GM12878 (cell line): Measurements from ENCODE around the gene ITPRIPL2. TPM values are rescaled to one million over a fixed set of nuclear protein-coding genes. Genes with fewer than 3 reads are reported as not detected.

Experiments used
- ATAC-seq: fragments of 200-7000 bp; cut with Tn5 transposase; 3 replicates; pipeline ENCODE4 v1.9.1; 2020; ENCODE audit warnings: mild to moderate bottlenecking, moderate library complexity
- BruUV-seq: library from RNA; stranded (reverse); fragments of 400-500 nt; replicated peaks from 2 replicates; lab custom pipeline; 2021; lab: Mats Ljungman, UMichigan
- CTCF ChIA-PET: fragments of 300-600 bp; sonication (Branson Sonifier 250); formaldehyde crosslinking; extraction: SDS; loops from one replicate; lab custom pipeline; 2021; ENCODE audit warnings: inconsistent platforms; lab: Yijun Ruan, JAX
- POLR2A ChIA-PET: fragments of 350-600 bp; formaldehyde crosslinking; extraction: SDS; loops from one replicate; lab custom pipeline; 2021; ENCODE audit warnings: inconsistent platforms; lab: Charles Lee
- RAD21 ChIA-PET: fragments of 300-600 bp; sonication (Branson Sonifier 250); formaldehyde crosslinking; loops from one replicate; lab custom pipeline; 2023; ENCODE audit warnings: antibody characterized with exemption; ENCODE audit not compliant: unreplicated experiment; lab: Charles Lee
- SMC1A ChIA-PET: fragments of 300-600 bp; sonication (Branson Sonifier 250); formaldehyde crosslinking; loops from one replicate; lab custom pipeline; 2023; ENCODE audit not compliant: unreplicated experiment, uncharacterized antibody; lab: Charles Lee
- DNase-seq: peaks from one replicate; pipeline ENCODE4 v3.0.0-alpha.2; 2011; ENCODE audit warnings: low read depth, low spot score
- FAIRE-seq: peaks from 3 replicates; lab custom pipeline; 2011; peaks lifted over from hg19 to GRCh38; lab: Jason Lieb, UNC
- H2AFZ ChIP-seq: 2 replicates; pipeline ENCODE4 v1.6.0; 2011; ENCODE audit warnings: low read depth, low read length, control low read depth; ENCODE audit not compliant: control insufficient read depth
- H3K27ac ChIP-seq: 2 replicates; pipeline ENCODE4 v1.5.1; 2011; ENCODE audit warnings: control low read depth; ENCODE audit not compliant: control insufficient read depth, insufficient read depth
- H3K27me3 ChIP-seq, 2 experiments: replicated peaks in 1 of 2; 2 replicates each; pipeline versions ENCODE4 v1.6.0 to v1.6.1; 2011; ENCODE audit warnings: low read length in 1 of 2; ENCODE audit not compliant: control insufficient read depth in 2 of 2, insufficient read depth in 2 of 2
- H3K36me3 ChIP-seq, 2 experiments: 2 replicates each; pipeline ENCODE4 v1.5.1; 2011; ENCODE audit warnings: low read length in 1 of 2; ENCODE audit not compliant: control insufficient read depth in 2 of 2, insufficient read depth in 2 of 2
- H3K4me1 ChIP-seq: 2 replicates; pipeline ENCODE4 v1.6.1; 2011; ENCODE audit warnings: mild to moderate bottlenecking, low read length, moderate library complexity, mixed read lengths; ENCODE audit not compliant: control insufficient read depth, insufficient read depth
- H3K4me2 ChIP-seq: 2 replicates; pipeline ENCODE4 v1.6.0; 2011; ENCODE audit warnings: control low read depth; ENCODE audit not compliant: control insufficient read depth, insufficient read depth
- H3K4me3 ChIP-seq: fragments of 200-600 bp; sonication (generic); 2 replicates; pipeline ENCODE4 v1.5.1; 2016
- H3K79me2 ChIP-seq: 2 replicates; pipeline ENCODE4 v1.6.0; 2011; ENCODE audit warnings: low read length; ENCODE audit not compliant: control insufficient read depth, insufficient read depth
- H3K9ac ChIP-seq: 2 replicates; pipeline ENCODE4 v1.8.0; 2011; ENCODE audit warnings: low read length, control low read depth, mixed read lengths; ENCODE audit not compliant: control insufficient read depth, insufficient read depth
- H3K9me3 ChIP-seq: replicated peaks from 3 replicates; pipeline ENCODE4 v1.5.1; 2011; ENCODE audit warnings: mild to moderate bottlenecking, low read length; ENCODE audit not compliant: control insufficient read depth, insufficient read depth
- H4K20me1 ChIP-seq: 2 replicates; pipeline ENCODE4 v1.6.0; 2011; ENCODE audit not compliant: control insufficient read depth, insufficient read depth
- BCL11A ChIP-seq: IDR thresholded peaks from 2 replicates; pipeline ENCODE4 v1.6.1; 2011; ENCODE audit warnings: low read depth, low read length
- EED ChIP-seq: sonication (generic); IDR thresholded peaks from 2 replicates; pipeline ENCODE4 v1.6.1; 2016; ENCODE audit warnings: antibody characterized with exemption, low read depth
- EP300 ChIP-seq, 2 experiments: fragments of 150-350 bp in 1 of 2; IDR thresholded peaks; 2 replicates each; pipeline ENCODE4 v1.6.1; 2011 to 2012; ENCODE audit warnings: low read depth in 2 of 2, low read length in 2 of 2, borderline replicate concordance in 1 of 2, improper control_type of control experiment in 1 of 2, inconsistent platforms in 1 of 2; ENCODE audit not compliant: control insufficient read depth in 1 of 2
- FOXM1 ChIP-seq: IDR thresholded peaks from 2 replicates; pipeline ENCODE4 v1.6.1; 2012; ENCODE audit warnings: low read depth, mild to moderate bottlenecking, inconsistent platforms, low read length, moderate library complexity
- MYB ChIP-seq: fragments of 150-350 bp; IDR thresholded peaks from 2 replicates; pipeline ENCODE4 v1.6.1; 2014; ENCODE audit warnings: mild to moderate bottlenecking, low read depth, low read length, borderline replicate concordance
- RBBP5 ChIP-seq: fragments of 200-600 bp; sonication (generic); conservative IDR thresholded peaks from 2 replicates; pipeline ENCODE4 v1.6.1; 2016
- RUNX3 ChIP-seq: IDR thresholded peaks from 2 replicates; pipeline ENCODE4 v1.6.1; 2012; ENCODE audit warnings: low read length, inconsistent platforms
- SKIL ChIP-seq: fragments of 450-650 bp; IDR thresholded peaks from 2 replicates; pipeline ENCODE4 v1.6.1; 2017; ENCODE audit warnings: mild to moderate bottlenecking, low read depth, inconsistent platforms; ENCODE audit not compliant: poor library complexity, severe bottlenecking
- SP1 ChIP-seq: IDR thresholded peaks from one replicate; pipeline ENCODE4 v1.6.1; 2011; ENCODE audit warnings: low read depth, low read length
- TCF3 ChIP-seq: IDR thresholded peaks from 2 replicates; pipeline ENCODE4 v1.6.1; 2012; ENCODE audit warnings: low read depth, mild to moderate bottlenecking, low read length, borderline replicate concordance; ENCODE audit not compliant: insufficient read depth
- YY1 ChIP-seq: IDR thresholded peaks from 2 replicates; pipeline ENCODE4 v1.6.1; 2011; ENCODE audit warnings: low read depth, mild to moderate bottlenecking, low read length
- ZBTB40 ChIP-seq: fragments of 450-650 bp; IDR thresholded peaks from 2 replicates; pipeline ENCODE4 v1.6.1; 2016; ENCODE audit warnings: mild to moderate bottlenecking, moderate library complexity, borderline replicate concordance
- ZNF207 ChIP-seq: fragments of 450-650 bp; IDR thresholded peaks from 2 replicates; pipeline ENCODE4 v1.6.1; 2014; ENCODE audit warnings: antibody characterized with exemption, mild to moderate bottlenecking, borderline replicate concordance
- WGBS: methylation state at CpG from one replicate; pipeline ENCODE4 v1.1.6; 2016; ENCODE audit warnings: low lambda C conversion rate; ENCODE audit not compliant: insufficient replicate concordance, insufficient coverage; ENCODE audit errors: missing lambda C conversion rate; 5-methylcytosine and 5-hydroxymethylcytosine counted together
- in situ Hi-C: fragments of 300-500 bp; cut with MboI; formaldehyde crosslinking; loops from 9 replicates; pipeline ENCODE4 v1.14.3; 2018; ENCODE audit warnings: mixed read lengths
- intact Hi-C: fragments of 100-400 bp; cut with micrococcal nuclease; formaldehyde crosslinking; loops from one replicate; pipeline ENCODE4 v1.14.2; 2022; ENCODE audit not compliant: unreplicated experiment
- polyA plus RNA-seq, 11 experiments: library from polyadenylated mRNA; depleted of rRNA in 4 of 11; unstranded in 6 of 11; stranded (reverse) in 5 of 11; fragments of >200 nt; fragmentation: Nextera tagmentation in 4 of 11; fragmentation: Illumina TruSeq in 1 of 11; extraction: Ambion mirVana in 4 of 11; extraction: Trizol in 1 of 11; gene quantifications; 1 replicate in 1 of 11; 2 replicates in 10 of 11; pipeline versions ENCODE4 v1.2.1 to v1.2.3, GENCODE V29; 2011 to 2016; ENCODE audit warnings: inconsistent platforms in 2 of 11, missing spikeins in 2 of 11, low read depth in 1 of 11
- total RNA-seq, 4 experiments: library from RNA; depleted of rRNA in 3 of 4; stranded (reverse); fragments of >200 nt in 3 of 4; fragmentation: Illumina TruSeq in 1 of 4; extraction: Trizol in 1 of 4; gene quantifications; 2 replicates each; pipeline versions ENCODE4 v1.2.1 to v1.2.3, GENCODE V29; 2013 to 2021
- TF ChIP-seq, protein P1 (sequence below): IDR thresholded peaks from 2 replicates; pipeline ENCODE4 v1.6.1; 2011; ENCODE audit warnings: mild to moderate bottlenecking, low read depth, low read length, moderate library complexity; ENCODE audit not compliant: insufficient replicate concordance

Gene ITPRIPL2
- total and polyA plus RNA-seq, 10 of the 15 experiments (the other 5 are each of a cell fraction or from before 2014, with no cell fraction given) = 0.48 to 14.3 (median 3.5) TPM

DNA sequence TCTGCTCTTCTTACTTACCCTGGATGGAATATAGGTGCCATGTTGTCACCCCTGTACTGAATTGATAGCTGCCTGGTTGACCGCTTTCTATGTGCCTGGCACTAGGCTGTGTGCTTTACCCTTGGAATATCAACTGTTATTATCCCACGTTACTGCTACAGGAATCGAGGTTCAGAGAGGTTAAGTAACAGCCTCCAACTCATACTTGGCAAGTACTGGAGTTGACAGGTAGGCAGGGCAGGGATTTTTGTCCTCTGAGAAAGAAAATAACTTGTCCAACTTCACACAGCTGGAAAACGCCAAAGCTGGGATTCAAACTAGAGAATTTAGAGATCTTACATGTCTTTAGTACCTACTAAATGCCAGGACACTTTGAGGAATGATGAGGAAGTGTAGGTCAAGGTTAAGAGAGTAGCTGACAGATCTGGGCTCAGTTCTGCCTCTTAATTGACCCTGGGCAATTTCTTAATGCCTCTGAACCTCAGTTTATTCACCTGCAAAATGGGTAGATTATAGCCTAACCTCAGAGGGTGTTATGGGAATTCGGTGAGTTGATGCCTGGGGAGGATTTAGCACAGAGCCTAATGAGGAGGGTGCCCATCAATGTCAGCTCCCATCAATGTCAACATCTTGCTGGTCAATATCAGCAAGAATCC is 25.8 kb downstream of the ITPRIPL2 start:
- 19% methylated on average over 5 of the region's 5 CpGs for WGBS
- no peak for FAIRE-seq
- CTCF ChIA-PET = interaction anchor here (0.6 to 1.7 kb wide), 5 partner anchors 38 to 111 kb away, joined by 3 to 5 read pairs (median 3); no protein-coding TSS in a partner anchor
- BruUV-seq = no TSS peak
- no peak for ATAC-seq
- TF ChIP-seq RUNX3 (no peak), YY1 (no peak), MYB (no peak), EP300 (IDR thresholded peaks at IDR 0.05; ENCODE audit: borderline replicate concordance in 1 of 2, control insufficient read depth in 1 of 2, low read depth in 2 of 2, low read length in 2 of 2) (no peak), ZNF207 (no peak), FOXM1 (no peak), BCL11A (no peak), TCF3 (no peak), SKIL (no peak), ZBTB40 (no peak), EED (no peak), SP1 (no peak), RBBP5 (no peak)
- TF ChIP-seq, protein P1, sequence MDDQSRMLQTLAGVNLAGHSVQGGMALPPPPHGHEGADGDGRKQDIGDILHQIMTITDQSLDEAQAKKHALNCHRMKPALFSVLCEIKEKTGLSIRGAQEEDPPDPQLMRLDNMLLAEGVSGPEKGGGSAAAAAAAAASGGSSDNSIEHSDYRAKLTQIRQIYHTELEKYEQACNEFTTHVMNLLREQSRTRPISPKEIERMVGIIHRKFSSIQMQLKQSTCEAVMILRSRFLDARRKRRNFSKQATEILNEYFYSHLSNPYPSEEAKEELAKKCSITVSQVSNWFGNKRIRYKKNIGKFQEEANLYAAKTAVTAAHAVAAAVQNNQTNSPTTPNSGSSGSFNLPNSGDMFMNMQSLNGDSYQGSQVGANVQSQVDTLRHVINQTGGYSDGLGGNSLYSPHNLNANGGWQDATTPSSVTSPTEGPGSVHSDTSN = no peak
- TF ChIP-seq, all 136 proteins: peak for 0
- SMC1A ChIA-PET = interaction anchor here (0.6 to 1.2 kb wide), 4 partner anchors 20 to 157 kb away, joined by 3 read pairs; no protein-coding TSS in a partner anchor
- in situ Hi-C loops (no loop called here), intact Hi-C loops (no loop called here)
- Histone ChIP-seq H3K4me2 (no peak overlapping the region), H3K9me3 (no peaks in the 10 kb centered on the region), H3K79me2 (no peaks in the 10 kb centered on the region), H3K4me1 (no peaks in the 10 kb centered on the region), H3K27me3 (no peaks in the 10 kb centered on the region), H3K4me3 (no peak overlapping the region), H4K20me1 (no peaks in the 10 kb centered on the region), H3K9ac (no peak overlapping the region), H2AFZ (no peak overlapping the region), H3K36me3 (no peaks in the 10 kb centered on the region), H3K27ac (no peak overlapping the region)
- POLR2A ChIA-PET = interaction anchor here (0.5 kb wide), 1 partner anchor 71 kb away, joined by 3 read pairs; no protein-coding TSS in a partner anchor
- no peak for DNase-seq
- RAD21 ChIA-PET = no interaction called here
